DMS 273 (cell line): Measurements from ENCODE around the gene VAV2.

Experiments
- DNase-seq: peaks from one replicate; lab custom pipeline; 2025; ENCODE audit not compliant: unreplicated experiment; lab: John Stamatoyannopoulos, UW

VAV2 gene

DNA sequence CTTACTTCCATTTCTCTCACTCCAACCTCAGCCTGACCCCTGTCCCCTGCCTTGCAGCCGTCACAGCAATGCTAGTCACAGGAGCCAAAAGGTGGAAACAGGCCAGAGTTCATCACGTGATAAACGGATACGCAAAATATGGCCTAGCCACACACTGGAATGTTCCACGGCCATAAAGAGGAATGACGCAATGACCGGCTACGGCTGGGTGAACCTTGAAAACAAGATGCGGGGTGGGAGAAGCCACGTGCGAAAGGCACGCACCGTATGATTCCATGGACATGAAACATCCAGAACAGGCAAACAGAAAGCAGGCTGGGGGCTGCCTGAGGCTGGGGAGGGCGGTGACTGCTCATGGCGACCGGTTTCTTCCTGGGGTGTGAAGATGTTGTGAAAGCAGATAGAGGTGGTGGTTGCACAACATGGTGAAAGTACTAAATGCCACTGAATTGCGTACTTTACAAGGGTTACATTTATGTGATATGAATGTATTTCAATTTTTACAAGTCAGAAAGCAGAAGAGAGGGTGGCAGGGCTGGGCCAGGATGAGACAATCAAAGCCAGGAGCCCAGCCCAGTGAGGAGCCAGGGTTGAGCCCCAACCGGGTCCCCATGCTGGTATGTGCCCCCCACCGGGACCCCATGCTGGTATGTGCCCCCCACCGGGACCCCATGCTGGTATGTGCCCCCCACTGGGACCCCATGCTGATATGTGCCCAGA is 136.2 kb downstream of the VAV2 start:
- DNase-seq: no peak

- DNase-seq: no peak
Observed at GRCh38 chr9:133855371-133855770, 136.8 kb downstream of the VAV2 start.

GRCh38 chr9:133854765-133855164 is 137.4 kb downstream of the VAV2 start:
- DNase-seq: no peak

DNA sequence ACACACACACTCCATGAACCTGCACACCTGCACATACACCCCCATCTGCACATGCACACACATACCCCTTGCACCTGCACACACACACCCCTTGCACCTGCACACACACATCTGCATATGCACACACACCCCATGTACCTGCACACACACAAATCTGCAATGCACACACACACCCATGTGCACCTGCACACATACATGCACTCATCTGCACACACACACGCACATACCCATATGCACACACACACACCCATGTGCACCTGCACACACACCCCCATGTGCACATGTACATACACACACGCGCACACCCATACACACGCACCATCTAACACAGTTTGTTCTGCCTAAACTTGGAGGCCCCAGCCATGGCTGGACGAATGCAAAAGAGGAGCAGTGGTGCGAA is 138.1 kb downstream of the VAV2 start:
- DNase-seq: no peak

- DNase-seq: no peak
Observed at GRCh38 chr9:133853331-133853730, 138.8 kb downstream of the VAV2 start.

GRCh38 chr9:133852431-133852830 is 139.7 kb downstream of the VAV2 start:
- DNase-seq: no peak

DNA sequence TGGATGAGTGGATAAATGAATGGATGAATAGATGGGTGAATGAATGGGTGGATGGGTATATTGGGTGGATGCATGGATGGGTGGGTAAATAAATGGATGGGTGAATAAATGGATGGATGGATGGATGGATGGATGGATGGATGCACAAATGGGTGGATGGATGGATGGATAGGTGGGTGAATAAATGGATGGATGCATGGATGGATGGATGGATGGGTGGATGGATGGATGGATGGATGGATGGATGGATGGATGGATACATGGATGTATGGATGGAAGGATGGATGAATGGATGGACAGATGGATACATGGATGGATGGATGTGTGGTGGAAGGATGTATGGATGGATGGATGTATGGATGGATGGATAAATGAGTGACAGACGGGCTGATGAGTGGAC is 140.4 kb downstream of the VAV2 start:
- DNase-seq: no peak

GRCh38 chr9:133850937-133851336 is 141.2 kb downstream of the VAV2 start:
- no peak for DNase-seq

GRCh38 chr9:133850161-133850560 is 142.0 kb downstream of the VAV2 start:
- DNase-seq: no peak

- DNase-seq: no peak
Observed at GRCh38 chr9:133849110-133849670, 142.9 kb downstream of the VAV2 start.

DNA sequence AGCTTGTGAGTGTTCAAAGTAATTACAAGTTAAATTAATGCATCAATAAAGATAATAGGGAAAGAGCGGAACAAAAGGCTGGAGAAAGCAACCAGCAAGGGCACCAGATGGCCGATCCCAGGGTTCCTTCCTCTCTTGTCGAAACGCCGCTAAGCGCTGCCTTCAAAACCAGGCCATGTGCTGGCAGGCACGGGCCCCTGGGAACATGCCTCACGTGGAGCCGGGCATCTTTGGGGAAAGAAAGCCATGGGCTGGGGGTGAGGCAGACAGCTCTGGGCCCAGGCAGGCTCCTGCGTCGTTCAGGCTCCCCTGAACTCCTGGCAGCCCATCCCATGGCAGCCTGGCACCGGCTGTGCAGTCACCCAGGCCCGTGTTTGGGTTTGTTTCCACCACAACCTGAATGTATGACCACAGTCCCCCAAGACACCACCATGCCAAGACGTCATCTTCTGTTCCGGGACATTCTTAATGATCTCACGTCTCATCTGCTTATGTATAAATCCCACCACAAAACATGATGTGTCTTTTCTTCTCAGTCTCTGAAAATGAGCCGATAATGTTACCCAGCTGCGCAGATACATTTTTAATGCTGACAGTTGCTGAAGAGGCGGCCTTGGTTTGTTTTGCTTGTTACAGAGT is 143.5 kb downstream of the VAV2 start:
- peak; percentile 85 for DNase-seq

DNA sequence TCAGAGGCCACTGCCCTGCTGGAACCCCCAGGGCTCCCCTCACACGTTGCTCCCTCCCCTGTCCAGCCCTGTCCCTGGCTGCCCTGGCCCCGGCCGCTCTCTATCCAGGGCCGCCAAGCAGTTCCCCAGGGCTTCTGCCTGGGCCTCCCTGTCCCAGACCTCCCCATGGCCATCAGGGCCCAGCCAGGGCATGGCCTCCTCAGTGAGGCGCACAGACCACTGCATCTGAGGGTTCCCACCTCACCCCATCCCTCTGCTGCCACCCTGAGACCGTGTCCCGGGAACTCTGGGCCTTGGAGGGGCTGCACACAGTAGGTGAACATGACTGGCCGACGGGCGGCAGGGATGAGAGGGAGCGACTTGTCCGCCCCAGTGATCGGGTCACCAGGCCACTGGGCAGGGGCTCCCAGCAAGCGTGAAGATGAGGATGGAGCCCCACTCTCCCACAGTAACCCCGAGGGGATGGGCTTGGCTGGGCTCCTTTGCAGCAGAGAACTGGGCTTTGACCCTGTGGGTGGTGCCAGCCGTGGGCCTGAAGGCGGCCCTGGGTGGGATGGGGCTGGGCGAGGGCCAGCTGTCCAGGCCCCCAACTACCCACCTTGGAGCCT is 145.5 kb downstream of the VAV2 start:
- no peak for DNase-seq

GRCh38 chr9:133845440-133845839 is 146.7 kb downstream of the VAV2 start:
- no peak for DNase-seq

GRCh38 chr9:133844881-133845410 is 147.2 kb downstream of the VAV2 start:
- no peak for DNase-seq

- no peak for DNase-seq
Observed at GRCh38 chr9:133844398-133844784, 147.7 kb downstream of the VAV2 start.

- DNase-seq: no peak
Observed at GRCh38 chr9:133843751-133844397, 148.2 kb downstream of the VAV2 start.

DNA sequence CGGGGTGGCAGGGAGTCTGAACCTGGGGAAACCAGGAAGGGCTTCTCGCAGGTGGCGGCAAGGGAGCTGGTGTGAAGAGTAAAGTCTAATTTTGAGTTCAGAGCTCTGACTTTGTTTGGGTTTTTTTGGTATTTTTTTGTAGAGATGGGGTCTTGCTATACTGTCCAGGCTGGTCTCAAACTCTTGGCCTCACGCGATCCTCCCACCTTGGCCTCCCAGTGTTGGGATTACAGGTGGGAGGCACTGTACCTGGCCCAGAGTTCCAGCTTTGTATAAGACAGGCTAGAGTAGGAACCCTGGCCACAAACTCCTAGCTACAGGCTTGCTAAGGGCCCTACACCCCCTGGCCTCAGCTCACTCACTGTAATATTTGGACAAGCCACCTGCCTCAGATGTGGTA is 148.9 kb downstream of the VAV2 start:
- DNase-seq: no peak

GRCh38 chr9:133842721-133843227 is 149.3 kb downstream of the VAV2 start:
- DNase-seq: peak; percentile 16

- no peak for DNase-seq
Observed at GRCh38 chr9:133842174-133842573, 149.9 kb downstream of the VAV2 start.

DNA sequence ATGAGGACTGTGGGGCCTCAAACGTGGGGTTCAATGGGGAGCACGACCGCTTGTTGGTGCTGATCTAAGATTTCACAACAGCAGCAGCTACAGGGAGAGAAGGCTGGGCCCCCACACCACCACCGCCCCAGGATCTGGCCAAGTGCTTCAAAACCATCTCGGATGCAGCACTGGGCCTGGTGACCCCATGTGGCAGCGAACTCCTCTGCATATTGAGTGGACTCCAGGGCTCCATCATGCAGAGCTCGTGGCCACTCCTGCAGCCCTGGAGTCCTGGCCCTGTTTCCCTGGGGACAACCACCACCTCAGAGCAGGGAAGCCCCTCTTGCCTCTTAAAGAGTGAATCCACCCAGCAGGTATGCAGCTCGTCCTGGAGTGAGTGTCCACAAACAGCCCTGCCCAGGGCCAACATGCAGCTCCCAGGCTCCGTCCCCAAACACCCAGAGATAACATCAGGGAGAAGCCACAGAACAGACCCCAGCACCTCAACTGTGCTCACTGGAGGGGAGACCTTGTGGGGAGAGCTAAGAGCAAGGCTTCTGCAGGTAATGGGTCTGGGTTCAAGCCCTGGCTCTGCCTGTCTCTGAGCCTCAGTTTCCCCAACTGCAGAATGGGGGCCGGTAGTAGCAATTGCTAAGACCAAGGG is 150.8 kb downstream of the VAV2 start:
- no peak for DNase-seq
